GM12872 (cell line): ENCODE data around the gene CRKL.

Source experiments
- TF ChIP-seq, protein P1 (sequence below): IDR thresholded peaks from 3 replicates; pipeline ENCODE4 v1.5.1; 2011; ENCODE audit warnings: low read depth, mild to moderate bottlenecking, low read length, moderate library complexity; ENCODE audit not compliant: insufficient read depth

CRKL gene

DNA sequence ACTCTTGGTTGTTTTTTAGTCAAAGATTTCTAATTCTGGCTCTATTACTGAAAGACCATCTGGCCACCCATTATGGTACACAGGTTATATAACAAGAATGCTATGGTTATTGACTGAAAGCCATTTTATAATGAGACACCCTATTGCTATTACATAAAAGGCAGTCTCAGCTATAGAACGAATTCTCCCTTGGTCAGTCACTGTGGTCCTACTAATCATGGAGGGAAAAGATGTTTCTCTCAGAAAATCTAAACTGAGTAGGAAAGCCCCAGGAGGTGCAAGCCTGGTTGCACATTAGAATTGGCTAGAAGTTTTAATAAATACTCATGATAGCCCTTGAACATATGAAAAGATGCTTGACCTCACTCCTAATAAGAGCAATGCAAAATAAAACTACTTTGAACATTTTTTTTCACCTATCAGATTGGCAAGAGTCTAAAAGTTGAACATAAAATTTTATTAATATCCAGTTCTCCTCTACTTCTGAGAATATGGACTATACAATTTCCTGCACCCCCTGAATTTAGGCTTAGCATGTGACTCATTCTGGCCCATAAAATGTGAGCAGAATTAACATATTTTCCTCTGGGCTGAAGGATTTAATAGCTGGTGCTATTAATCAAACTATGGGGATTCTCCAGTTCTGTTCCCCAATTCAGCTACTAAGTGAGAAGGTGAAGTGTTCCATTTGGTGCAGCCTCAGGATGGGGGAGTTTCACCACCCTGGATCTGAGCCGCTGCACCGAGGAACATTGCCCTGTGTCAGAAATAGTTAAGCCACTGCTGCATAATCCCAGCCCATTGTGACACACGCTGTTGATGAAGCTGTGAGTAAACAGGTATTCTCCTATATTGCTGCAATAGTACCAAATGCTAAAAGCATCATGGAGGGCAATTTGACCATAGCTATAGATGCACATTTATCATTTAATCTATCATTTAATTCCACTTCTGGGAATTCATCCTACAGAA lies 11.5 kb upstream of the CRKL start:
- TF ChIP-seq, protein P1, sequence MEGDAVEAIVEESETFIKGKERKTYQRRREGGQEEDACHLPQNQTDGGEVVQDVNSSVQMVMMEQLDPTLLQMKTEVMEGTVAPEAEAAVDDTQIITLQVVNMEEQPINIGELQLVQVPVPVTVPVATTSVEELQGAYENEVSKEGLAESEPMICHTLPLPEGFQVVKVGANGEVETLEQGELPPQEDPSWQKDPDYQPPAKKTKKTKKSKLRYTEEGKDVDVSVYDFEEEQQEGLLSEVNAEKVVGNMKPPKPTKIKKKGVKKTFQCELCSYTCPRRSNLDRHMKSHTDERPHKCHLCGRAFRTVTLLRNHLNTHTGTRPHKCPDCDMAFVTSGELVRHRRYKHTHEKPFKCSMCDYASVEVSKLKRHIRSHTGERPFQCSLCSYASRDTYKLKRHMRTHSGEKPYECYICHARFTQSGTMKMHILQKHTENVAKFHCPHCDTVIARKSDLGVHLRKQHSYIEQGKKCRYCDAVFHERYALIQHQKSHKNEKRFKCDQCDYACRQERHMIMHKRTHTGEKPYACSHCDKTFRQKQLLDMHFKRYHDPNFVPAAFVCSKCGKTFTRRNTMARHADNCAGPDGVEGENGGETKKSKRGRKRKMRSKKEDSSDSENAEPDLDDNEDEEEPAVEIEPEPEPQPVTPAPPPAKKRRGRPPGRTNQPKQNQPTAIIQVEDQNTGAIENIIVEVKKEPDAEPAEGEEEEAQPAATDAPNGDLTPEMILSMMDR, result no peak

DNA sequence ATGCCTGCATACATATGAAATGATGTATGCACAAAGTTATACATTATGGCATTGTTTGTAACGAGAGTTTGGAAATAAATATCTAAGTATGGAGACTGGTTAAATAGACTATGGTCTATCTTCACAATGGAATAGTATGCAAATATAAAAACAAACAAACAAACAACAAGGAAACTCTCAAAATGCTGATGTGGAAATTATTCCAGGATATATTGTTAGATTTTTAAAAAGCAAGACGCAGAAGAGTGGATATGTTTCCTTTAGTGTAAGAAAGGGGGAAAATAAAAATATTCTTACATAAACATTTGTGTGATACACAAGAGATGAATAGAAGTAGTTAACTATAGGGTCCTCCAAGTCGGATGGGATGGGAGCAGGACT lies 10.8 kb upstream of the CRKL start:
- TF ChIP-seq, protein P1, result no peak

DNA sequence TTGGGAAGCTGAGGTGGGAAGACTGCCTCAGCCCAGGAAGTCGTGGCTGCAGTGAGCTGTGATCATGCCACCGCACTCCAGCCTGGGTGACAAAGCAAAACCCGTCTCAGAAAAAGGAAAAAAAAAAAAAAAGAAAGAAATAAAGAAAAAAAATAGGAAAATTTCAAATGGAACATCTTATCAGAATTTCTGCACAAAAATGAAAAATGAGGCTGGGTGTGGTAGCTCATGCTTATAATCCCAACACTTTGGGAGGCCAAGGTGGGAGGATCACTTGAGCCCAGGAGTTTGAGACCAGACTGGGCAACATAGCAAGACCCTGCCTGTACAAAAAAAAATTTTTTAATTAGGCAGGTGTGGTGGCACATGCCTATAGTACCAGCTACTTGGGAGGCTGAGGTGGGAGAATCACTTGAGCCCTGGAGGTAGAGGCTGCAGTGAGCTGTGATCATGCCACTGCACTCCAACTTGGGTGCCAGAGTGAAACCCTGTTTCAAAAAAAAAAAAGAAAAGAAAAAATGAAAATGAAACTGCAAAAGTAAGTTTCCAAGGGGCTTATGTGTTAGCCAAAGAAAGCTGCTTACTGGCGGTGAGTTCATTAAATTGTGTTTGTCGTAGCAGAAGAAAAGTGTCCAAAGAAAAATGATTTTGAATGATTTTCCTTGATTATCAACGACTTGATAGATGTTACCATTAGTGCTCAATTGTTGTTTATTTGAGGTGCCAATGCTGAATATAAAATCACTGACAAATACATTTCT lies 7.5 kb upstream of the CRKL start:
- TF ChIP-seq, protein P1, result no peak

DNA sequence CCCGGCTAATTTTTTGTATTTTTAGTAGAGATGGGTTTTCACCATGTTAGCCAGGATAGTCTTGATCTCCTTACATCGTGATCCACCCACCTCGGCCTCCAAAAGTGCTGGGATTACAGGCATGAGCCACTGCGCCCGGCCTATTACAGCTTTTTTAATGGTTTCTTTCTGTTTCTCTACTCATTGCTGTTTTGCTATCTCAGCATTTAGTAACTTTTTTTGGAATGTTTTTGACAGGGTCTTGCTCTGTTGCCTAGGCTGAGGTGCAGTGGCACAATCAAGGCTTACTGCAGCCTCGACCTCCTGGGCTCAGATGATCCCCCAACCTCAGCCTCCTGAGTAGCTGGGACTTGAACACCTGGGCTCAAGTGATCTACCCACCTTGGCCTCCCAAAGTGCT lies 4.7 kb upstream of the CRKL start:
- TF ChIP-seq, protein P1, result no peak

DNA sequence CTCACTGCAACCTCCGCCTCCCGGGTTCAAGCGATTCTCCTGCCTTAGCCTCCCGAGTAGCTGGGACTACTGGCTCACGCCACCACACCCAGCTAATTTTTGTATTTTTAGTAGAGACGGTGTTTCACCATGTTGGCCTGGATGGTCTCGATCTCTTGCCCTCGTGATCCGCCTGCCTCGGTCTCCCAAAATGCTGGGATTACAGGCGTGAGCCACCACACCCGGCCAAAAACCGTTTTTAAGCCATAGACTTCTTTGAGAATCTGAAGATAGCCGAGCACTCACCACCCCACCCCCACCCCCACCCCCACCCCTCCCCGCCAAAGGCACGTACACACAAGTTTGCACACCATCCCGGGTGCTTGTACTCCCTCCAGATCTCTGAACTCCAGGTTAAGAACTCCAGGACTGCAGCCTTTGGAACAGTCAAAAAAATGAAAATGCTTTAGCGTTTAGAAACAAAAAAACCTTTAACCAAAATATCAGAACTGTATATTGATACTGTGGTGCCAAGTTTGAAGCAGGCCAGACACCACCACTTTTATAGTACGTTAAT lies 1.5 kb downstream of the CRKL start:
- TF ChIP-seq, protein P1, result no peak

DNA sequence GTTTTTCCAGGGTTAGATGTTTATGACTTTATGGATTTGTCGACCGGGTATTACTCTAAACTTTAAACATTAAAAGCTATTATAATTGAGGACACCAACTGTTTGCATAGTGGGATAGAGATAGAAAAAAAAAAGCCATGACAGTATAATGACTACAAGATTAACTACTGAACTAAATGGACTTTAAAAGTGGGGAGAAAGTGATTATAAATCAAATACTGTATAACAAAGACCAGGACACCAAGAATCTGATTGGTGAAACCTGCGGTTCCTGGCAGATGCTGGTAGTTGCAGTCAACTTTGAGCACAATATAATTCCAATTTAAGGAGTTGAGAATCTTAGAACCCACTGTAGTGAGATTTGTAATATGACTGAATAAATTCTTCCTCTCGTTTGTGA lies 2.5 kb downstream of the CRKL start:
- TF ChIP-seq, protein P1, result no peak

DNA sequence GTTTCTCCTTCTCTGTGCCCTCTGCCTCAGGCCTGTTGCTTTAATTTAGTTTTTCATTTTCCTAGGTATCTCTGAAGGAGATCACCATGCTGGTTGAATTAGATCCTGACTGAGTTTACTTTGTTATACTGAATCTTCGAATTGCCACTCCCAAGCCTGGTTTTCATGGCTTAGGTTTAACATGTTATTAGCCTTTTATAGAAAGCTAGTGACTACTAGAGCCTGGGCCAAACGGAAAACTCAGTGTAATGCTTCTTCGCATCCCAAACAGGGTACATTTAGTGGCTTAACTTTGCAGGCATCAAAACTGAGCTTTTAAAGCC lies 3.6 kb downstream of the CRKL start:
- TF ChIP-seq, protein P1, result no peak
